GM10248 (cell line): ENCODE measurements around the gene CFAP44.
"Not testable (repeated sequence)": the region's sequence is repeated elsewhere in the genome, so short reads cannot be mapped to it uniquely, and the experiment has no call there.

Experiments
- CTCF ChIA-PET: fragments of 300-600 bp; sonication (Branson Sonifier 250); formaldehyde crosslinking; extraction: SDS; loops from one replicate; lab custom pipeline; 2021; ENCODE audit warnings: antibody characterized with exemption; lab: Yijun Ruan, JAX
- POLR2A ChIA-PET: fragments of 350-650 bp; sonication (Branson Sonifier 250); formaldehyde crosslinking; extraction: SDS; loops from one replicate; lab custom pipeline; 2020; ENCODE audit warnings: antibody characterized with exemption; lab: Yijun Ruan, JAX
- DNase-seq: peaks from one replicate; pipeline ENCODE4 v3.0.0; 2012; ENCODE audit errors: extremely low spot score
- TF ChIP-seq, protein P1 (sequence below): IDR thresholded peaks from 2 replicates; pipeline ENCODE4 v1.5.1; 2012; ENCODE audit warnings: mild to moderate bottlenecking, low read depth; ENCODE audit errors: extremely low read depth, missing control alignments, control extremely low read depth

CFAP44 gene, protein sequence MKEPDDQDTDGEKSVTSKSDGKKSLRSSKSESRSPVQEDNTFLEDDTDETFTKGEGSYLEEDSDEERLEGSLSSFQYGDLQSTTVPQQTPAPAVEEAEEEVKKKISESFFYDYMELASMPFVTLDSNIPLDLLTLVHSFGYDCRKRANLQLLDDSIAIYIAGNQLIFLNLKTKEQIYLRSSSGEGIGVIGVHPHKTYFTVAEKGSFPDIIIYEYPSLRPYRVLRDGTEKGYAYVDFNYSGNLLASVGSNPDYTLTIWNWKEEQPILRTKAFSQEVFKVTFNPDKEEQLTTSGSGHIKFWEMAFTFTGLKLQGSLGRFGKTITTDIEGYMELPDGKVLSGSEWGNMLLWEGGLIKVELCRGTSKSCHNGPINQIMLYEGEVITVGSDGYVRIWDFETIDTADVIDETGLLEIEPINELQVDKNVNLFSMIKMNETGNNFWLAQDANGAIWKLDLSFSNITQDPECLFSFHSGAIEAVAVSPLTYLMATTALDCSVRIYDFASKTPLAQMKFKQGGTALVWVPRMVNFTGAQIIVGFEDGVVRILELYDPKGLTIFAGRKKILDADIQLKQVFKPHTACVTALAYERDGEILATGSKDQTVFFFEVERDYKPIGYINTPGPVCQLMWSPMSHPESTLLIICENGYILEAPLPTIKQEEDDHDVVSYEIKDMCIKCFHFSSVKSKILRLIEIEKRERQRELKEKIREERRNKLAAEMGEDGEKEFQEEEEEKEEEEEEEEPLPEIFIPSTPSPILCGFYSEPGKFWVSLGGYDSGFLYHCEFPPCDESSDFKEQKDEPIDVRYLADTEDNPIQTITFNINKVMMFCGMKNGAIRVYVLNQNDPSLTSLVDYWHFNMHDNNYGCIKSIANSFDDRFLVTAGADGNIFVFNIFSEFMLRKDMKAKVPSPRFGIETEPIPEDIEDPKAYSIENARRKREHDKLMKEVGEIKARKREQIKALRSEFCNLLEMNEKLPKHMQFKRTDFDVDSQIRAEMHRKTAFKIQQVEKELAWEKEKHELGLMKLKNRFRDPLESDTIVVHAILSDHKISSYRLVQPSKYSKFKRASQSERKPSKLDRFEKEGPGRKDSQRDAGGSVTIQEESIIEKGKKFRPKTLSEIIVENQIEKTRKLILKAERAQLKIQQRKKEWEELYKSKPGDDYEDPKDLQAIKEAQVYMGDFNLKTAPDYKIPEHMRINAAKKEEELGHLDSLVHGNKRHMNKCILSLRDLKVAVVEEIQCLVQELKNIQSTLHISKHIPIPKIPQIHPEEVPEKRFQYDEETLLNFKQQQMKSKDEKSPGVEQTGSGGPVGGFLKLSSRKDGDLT (N-terminal part only)

DNA sequence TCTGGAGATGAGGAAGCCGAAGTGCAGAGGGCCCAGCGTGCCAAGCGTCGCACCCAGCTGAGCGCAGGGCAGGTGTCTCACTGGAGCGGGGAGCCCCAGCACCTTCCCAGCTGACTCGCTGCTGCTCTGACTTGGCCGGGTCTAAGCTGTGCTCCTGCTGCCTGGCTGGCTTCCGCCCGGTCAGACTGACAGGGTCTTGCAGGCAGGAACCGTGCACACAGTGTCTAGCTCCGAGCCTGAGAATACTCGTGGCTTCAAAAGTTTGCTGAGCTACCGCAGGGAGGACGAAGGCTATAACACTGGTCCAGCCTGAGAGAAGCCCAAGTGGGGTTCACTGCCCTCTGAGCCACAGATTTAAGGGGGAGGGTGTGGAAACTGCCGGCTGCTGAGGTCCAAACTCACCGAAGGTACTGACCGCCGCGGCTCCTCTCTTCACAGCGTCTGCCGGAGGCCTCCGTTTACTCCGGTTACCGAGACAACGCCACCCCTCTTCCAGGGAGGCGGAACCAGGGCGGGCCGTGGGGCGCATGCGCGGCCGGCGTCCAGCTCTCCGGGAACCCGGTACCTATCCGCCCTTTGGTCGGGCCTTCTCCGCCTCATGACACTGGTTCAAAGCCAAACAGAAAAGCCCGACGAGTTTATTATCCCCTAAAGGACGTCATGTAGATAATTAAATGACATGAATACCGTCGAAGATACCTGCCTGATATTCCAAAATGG lies at the start of gene CFAP44:
TSS of gene CFAP44 (minus strand) at position 443 of the 720 bp plus-strand sequence. CDS start 7,829 bp downstream, outside the sequence.
- no peak for DNase-seq
- TF ChIP-seq, protein P1, sequence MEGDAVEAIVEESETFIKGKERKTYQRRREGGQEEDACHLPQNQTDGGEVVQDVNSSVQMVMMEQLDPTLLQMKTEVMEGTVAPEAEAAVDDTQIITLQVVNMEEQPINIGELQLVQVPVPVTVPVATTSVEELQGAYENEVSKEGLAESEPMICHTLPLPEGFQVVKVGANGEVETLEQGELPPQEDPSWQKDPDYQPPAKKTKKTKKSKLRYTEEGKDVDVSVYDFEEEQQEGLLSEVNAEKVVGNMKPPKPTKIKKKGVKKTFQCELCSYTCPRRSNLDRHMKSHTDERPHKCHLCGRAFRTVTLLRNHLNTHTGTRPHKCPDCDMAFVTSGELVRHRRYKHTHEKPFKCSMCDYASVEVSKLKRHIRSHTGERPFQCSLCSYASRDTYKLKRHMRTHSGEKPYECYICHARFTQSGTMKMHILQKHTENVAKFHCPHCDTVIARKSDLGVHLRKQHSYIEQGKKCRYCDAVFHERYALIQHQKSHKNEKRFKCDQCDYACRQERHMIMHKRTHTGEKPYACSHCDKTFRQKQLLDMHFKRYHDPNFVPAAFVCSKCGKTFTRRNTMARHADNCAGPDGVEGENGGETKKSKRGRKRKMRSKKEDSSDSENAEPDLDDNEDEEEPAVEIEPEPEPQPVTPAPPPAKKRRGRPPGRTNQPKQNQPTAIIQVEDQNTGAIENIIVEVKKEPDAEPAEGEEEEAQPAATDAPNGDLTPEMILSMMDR: no peak
- ChIA-PET CTCF (interaction anchor here (0.9 to 1.3 kb wide), 2 partner anchors 16 to 112 kb away, joined by 3 read pairs; no protein-coding TSS in a partner anchor), POLR2A (no interaction called here)

DNA sequence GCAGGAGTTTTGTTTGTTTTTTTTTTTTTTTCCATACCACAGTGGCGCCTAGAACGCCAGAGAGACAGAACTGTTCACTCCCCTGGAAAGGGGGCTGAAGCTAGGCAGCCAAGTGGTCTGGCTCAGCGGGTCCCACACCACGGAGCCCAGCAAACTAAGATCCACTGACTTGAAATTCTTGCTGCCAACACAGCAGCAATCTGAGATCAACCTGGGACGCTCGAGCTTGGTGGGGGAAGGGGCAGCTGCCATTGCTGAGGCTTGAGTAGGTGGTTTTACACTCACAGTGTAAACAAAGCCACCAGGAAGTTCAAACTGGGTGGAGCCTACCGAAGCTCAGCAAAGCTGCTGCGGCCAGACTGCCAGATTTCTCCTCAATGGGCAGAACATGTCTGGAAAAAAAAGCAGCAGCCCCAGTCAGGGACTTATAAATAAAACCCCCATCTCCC lies 43.9 kb upstream of the CFAP44 start:
- POLR2A ChIA-PET: no interaction called here
- CTCF ChIA-PET: interaction anchor here (1.4 kb wide), 2 partner anchors 8 to 93 kb away, joined by 3 read pairs; no protein-coding TSS in a partner anchor
- TF ChIP-seq, protein P1: no peak
- no peak for DNase-seq

DNA sequence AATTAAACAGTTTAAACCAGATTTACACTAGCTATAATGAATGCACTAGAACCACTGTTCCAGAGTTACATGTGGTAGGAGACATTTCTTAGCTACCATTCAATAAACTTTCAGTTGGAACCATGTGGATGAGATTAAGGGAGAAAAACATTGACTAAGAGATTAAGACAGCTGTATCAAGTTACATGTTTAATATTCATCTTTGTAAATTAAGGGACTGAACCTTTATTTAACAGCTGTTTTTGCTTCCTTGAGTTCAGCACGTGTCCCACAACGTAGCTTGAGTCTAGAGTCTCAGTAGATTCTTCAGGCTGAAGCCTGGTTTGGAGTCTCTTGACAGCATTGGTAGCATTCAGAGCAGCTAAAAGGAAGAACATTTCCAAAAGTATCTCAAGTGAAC lies 27.2 kb upstream of the CFAP44 start:
- POLR2A ChIA-PET: no interaction called here
- CTCF ChIA-PET: interaction anchor here (0.8 to 2.2 kb wide), 3 partner anchors 25 to 135 kb away, joined by 3 to 9 read pairs (median 5); no protein-coding TSS in a partner anchor
- TF ChIP-seq, protein P1: no peak
- DNase-seq: no peak

DNA sequence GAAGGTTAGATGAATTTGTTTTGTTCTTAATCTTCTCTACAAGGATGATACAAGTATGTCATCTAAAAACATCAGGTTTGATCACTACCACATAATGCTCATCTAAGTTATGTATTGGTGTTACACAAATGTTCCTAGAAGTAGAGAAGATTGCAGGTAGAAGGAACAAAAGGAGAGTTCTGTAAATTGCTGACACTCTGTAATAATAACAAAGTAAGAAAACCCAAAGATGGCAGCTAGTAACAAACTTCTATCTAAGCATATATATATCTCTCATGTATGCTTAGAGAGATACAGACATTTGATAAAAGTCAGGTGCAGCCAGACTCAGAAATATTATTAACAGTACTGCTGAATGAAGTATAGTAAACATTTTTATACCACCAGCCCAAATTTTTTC lies 20.2 kb upstream of the CFAP44 start:
- no peak for DNase-seq
- CTCF ChIA-PET: no interaction called here
- POLR2A ChIA-PET: no interaction called here
- TF ChIP-seq, protein P1: no peak

DNA sequence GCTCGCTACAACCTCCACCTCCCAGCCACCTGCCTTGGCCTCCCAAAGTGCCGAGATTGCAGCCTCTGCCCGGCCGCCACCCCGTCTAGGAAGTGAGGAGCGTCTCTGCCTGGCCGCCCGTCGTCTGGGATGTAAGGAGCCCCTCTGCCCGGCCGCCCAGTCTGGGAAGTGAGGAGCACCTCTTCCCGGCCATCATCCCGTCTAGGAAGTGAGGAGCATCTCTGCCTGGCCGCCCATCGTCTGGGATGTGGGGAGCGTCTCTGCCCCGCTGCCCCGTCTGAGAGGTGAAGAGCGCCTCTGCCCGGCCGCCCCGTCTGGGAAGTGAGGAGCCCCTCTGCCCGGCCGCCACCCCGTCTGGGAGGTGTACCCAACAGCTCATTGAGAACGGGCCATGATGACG lies 17.3 kb upstream of the CFAP44 start:
- POLR2A ChIA-PET, DNase-seq: not testable (repeated sequence)
- CTCF ChIA-PET: interaction anchor here (1.4 kb wide), 1 partner anchor 25 kb away, joined by 3 read pairs; no protein-coding TSS in a partner anchor

DNA sequence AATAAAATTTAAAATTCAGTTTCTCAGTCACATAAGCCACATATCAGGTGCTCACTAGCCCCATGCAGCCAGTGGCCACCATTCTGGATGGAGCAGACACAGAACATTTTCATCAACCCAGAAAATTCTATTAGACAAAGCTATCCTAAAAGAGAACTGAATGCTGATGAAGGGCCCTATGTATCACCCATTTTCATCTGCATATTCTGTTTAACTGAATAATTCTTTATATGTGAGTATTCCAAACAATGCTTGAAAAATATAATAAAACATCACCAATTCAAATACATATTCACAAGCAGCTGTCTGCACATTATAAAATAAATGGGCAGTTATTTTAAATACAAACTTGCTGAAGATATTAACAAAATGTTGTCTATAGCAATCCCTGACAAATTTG lies 14.2 kb upstream of the CFAP44 start:
- POLR2A ChIA-PET: no interaction called here
- CTCF ChIA-PET: interaction anchor here (1.0 to 2.8 kb wide), 3 partner anchors 10 to 122 kb away, joined by 3 to 11 read pairs (median 4); no protein-coding TSS in a partner anchor

More for the DNA sequence above, 14.2 kb upstream of the CFAP44 start:
- TF ChIP-seq, protein P1: no peak
- DNase-seq: no peak
